Erythroblast (primary cell): ENCODE measurements around the gene CLIC1.

Experiments used
- GATA1 ChIP-seq: IDR thresholded peaks from 2 replicates; pipeline ENCODE4 v1.6.1; 2011; ENCODE audit warnings: low read depth, mild to moderate bottlenecking, control low read depth, low read length, moderate library complexity
- POLR2A ChIP-seq: IDR thresholded peaks from 2 replicates; pipeline ENCODE4 v1.6.1; 2011; ENCODE audit warnings: mild to moderate bottlenecking, low read length

DNA sequence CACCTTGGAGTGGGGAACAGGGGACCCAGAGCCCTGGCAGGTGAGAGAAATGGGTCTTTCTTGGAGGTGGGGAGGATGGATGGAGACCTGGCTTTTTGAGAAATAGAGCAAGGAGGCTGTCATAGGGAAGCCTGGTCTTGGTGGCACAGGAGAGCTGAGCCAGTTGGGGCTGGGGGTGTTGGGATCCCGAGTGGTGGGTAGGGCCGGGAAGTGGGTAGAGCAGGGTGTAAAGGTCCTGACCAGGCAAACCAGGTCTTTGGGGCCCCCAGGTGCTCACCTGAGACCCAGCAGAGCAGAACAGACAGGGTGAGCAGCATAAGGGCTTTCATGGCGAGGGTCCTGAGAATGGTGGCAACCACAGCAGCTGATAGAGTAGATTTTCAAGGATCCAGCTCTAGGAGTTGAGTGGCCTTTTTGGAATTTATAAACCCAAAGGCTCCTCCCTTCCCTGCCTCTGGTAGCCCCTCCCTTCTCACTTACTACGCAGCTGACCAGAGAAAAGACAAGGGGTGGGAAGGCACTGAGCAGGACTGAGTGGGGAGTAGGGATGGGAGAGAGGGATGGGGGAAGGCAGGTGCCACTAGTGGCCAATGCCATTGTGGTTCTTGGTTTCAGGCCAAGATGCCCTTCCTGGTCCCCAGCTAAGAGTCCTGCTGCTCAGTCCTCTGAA, 14.8 kb downstream of the CLIC1 start, which contains the start of gene LY6G6C:
- TF ChIP-seq POLR2A, result no peak
- no peak for TF ChIP-seq GATA1
